K562 (cell line): ENCODE measurements around the gene GAL3ST1. TPM values are rescaled to one million over a fixed set of nuclear protein-coding genes. Genes with fewer than 3 reads are reported as not detected.

ENCODE experiments used
- BCOR ChIP-seq: fragments of 450-650 bp; IDR thresholded peaks from 2 replicates; pipeline ENCODE4 v1.6.1; 2016
- CXXC5 ChIP-seq: fragments of 250-450 bp; sonication (Bioruptor Pico); IDR thresholded peaks from 2 replicates; pipeline ENCODE4 v1.8.0; 2022; ENCODE audit warnings: inconsistent platforms, mild to moderate bottlenecking, moderate library complexity
- HMG20B ChIP-seq: fragments of 250-450 bp; sonication (Bioruptor Pico); IDR thresholded peaks from 2 replicates; pipeline ENCODE4 v1.5.0; 2021; ENCODE audit warnings: mild to moderate bottlenecking
- HOMEZ ChIP-seq: fragments of 250-450 bp; sonication (Bioruptor Pico); IDR thresholded peaks from 2 replicates; pipeline ENCODE4 v1.4.0; 2020; ENCODE audit warnings: mild to moderate bottlenecking, moderate library complexity
- IFI16 ChIP-seq: fragments of 250-450 bp; sonication (Bioruptor Pico); IDR thresholded peaks from 2 replicates; pipeline ENCODE4 v2.1.2; 2022; ENCODE audit warnings: mild to moderate bottlenecking, inconsistent platforms
- MCM2 ChIP-seq: fragments of 450-650 bp; IDR thresholded peaks from 2 replicates; pipeline ENCODE4 v1.6.1; 2017; ENCODE audit warnings: low read depth, mild to moderate bottlenecking
- MECOM ChIP-seq: fragments of 250-450 bp; sonication (Bioruptor Pico); IDR thresholded peaks from 2 replicates; pipeline ENCODE4 v1.8.0; 2022; ENCODE audit warnings: inconsistent platforms
- MXI1 ChIP-seq: IDR thresholded peaks from 2 replicates; pipeline ENCODE4 v1.6.1; 2011; ENCODE audit warnings: low read depth, mild to moderate bottlenecking, improper control_type of control experiment, low read length
- NEUROD1 ChIP-seq: fragments of 150-350 bp; IDR thresholded peaks from 2 replicates; pipeline ENCODE4 v1.6.1; 2014; ENCODE audit warnings: borderline replicate concordance, low read length, low read depth; ENCODE audit not compliant: partially characterized antibody
- POLR2H ChIP-seq: IDR thresholded peaks from 2 replicates; pipeline ENCODE4 v1.6.1; 2016; ENCODE audit warnings: missing genetic modification characterization, low read depth, mild to moderate bottlenecking, control low read depth, missing compliant biosample characterization, moderate library complexity
- PRMT5 ChIP-seq: sonication (generic); formaldehyde crosslinking; IDR thresholded peaks from 2 replicates; pipeline ENCODE4 v1.5.0; 2020; ENCODE audit warnings: missing genetic modification reagents
- SAFB ChIP-seq: fragments of 200-400 bp; formaldehyde crosslinking; IDR thresholded peaks from 2 replicates; pipeline ENCODE4 v1.6.1; 2017; ENCODE audit warnings: low read depth, low read length, borderline replicate concordance
- TFAM ChIP-seq: fragments of 250-450 bp; sonication (Bioruptor Pico); conservative IDR thresholded peaks from 2 replicates; pipeline ENCODE4 v1.5.0; 2021; ENCODE audit warnings: mild to moderate bottlenecking, moderate library complexity
- ZFP36 ChIP-seq: fragments of 150-350 bp; IDR thresholded peaks from 2 replicates; pipeline ENCODE4 v1.6.1; 2018; ENCODE audit warnings: low read length, low read depth; ENCODE audit not compliant: partially characterized antibody
- ZFX ChIP-seq: sonication (generic); formaldehyde crosslinking; IDR thresholded peaks from 2 replicates; pipeline ENCODE4 v1.8.0; 2022; ENCODE audit warnings: mild to moderate bottlenecking, missing genetic modification reagents, moderate library complexity
- ZNF12 ChIP-seq: sonication (generic); formaldehyde crosslinking; IDR thresholded peaks from 2 replicates; pipeline ENCODE4 v1.4.0; 2020; ENCODE audit warnings: mild to moderate bottlenecking, missing genetic modification reagents
- polyA plus RNA-seq, 8 experiments: library from polyadenylated mRNA; depleted of rRNA in 4 of 8; stranded (reverse) in 5 of 8; unstranded in 3 of 8; fragments of >200 nt; fragmentation: Nextera tagmentation in 2 of 8; fragmentation: Illumina TruSeq in 1 of 8; extraction: Ambion mirVana in 2 of 8; extraction: Trizol in 1 of 8; gene quantifications; 2 replicates each; pipeline versions ENCODE4 v1.2.1 to v1.2.3, GENCODE V29; 2011 to 2014; ENCODE audit warnings: inconsistent platforms in 1 of 8, missing spikeins in 1 of 8
- total RNA-seq, 7 experiments: library from RNA; depleted of rRNA in 6 of 7; stranded (reverse); fragments of >200 nt in 6 of 7; fragmentation: Illumina TruSeq in 2 of 7; extraction: Trizol in 2 of 7; gene quantifications; 2 replicates each; pipeline versions ENCODE4 v1.2.1 to v1.2.3, GENCODE V29; 2011 to 2021; ENCODE audit warnings: low replicate concordance in 1 of 7
- TF ChIP-seq, protein P1 (sequence below): fragments of 250-450 bp; sonication (Bioruptor Pico); IDR thresholded peaks from 2 replicates; pipeline ENCODE4 v1.5.0; 2020; ENCODE audit warnings: mild to moderate bottlenecking, borderline replicate concordance
- TF ChIP-seq, protein P2 (sequence below): fragments of 200-800 bp; sonication (Bioruptor generic); IDR thresholded peaks from 2 replicates; pipeline ENCODE4 v1.6.1; 2016; ENCODE audit warnings: missing genetic modification characterization, missing compliant biosample characterization

The GAL3ST1 gene
- total and polyA plus RNA-seq, 9 of the 15 experiments (the other 6 are each of a cell fraction or from before 2014, with no cell fraction given) = 0.03 to 1.9 (median 0.33) TPM; not detected in 1

DNA sequence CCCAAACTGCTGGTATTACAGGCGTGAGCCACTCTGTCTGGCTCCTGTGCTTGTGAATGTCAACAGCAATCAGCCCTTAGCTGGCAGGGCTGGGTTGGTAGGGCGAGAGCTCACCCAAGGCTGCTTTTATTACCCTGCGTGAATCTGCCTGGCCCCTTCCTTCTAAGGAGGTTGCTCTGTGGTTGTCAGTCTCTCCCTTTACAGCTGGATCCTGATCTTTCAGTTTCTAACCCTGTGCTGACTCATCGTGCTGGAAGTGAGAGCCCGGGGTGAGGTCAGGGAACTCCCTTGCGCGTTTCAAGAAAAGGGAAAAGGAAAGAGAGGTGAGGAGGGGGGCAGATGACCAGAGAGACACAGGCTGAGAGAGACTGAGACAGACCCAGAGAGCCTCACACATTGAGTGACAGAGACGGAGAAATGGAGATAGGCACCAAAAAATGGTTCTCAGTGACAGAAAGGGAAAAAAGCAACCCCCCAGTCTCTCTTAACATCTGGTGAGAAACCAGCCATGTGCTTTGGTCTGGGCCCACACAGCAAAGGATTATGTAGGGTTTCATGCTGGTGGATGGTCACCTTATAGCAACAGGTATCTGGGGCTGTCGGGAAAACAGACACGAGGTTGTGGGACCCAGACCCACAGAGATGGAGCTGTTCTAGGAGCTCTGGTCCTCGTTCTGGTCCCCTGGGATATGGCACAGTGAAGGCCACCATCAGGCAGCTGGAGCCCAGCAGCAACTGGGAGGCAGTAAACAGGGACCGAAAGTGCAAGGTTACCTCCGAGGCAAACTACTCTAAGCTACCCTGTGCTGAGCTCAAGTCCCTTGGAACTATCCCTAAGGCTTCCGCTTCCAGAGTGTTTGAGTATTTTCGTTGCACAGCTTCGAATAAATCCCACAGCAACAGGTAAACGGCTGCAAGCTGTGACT, 35.1 kb upstream of the GAL3ST1 start (continued):
- TF ChIP-seq MXI1 (no peak), ZNF12 (CRISPR knock-in tag) (no peak), ZFX (peak; percentile 41; the same call in 1 of the 2 replicates), MCM2 (no peak), POLR2H (tag) (no peak), BCOR (no peak), SAFB (no peak), PRMT5 (CRISPR knock-in tag) (no peak), TFAM (CRISPR knock-in tag) (no peak), HMG20B (CRISPR knock-in tag) (no peak), IFI16 (CRISPR knock-in tag) (no peak), CXXC5 (CRISPR knock-in tag) (peak; percentile 37; the same call in 1 of the 2 replicates), ZFP36 (no peak), HOMEZ (CRISPR knock-in tag) (no peak), MECOM (CRISPR knock-in tag) (0 out of 2 replicates have a peak, but pooled peaks have one; percentile 40), NEUROD1 (no peak)
- TF ChIP-seq, protein P1, sequence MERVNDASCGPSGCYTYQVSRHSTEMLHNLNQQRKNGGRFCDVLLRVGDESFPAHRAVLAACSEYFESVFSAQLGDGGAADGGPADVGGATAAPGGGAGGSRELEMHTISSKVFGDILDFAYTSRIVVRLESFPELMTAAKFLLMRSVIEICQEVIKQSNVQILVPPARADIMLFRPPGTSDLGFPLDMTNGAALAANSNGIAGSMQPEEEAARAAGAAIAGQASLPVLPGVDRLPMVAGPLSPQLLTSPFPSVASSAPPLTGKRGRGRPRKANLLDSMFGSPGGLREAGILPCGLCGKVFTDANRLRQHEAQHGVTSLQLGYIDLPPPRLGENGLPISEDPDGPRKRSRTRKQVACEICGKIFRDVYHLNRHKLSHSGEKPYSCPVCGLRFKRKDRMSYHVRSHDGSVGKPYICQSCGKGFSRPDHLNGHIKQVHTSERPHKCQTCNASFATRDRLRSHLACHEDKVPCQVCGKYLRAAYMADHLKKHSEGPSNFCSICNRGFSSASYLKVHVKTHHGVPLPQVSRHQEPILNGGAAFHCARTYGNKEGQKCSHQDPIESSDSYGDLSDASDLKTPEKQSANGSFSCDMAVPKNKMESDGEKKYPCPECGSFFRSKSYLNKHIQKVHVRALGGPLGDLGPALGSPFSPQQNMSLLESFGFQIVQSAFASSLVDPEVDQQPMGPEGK (CRISPR knock-in tag) = no peak
- TF ChIP-seq, protein P2, sequence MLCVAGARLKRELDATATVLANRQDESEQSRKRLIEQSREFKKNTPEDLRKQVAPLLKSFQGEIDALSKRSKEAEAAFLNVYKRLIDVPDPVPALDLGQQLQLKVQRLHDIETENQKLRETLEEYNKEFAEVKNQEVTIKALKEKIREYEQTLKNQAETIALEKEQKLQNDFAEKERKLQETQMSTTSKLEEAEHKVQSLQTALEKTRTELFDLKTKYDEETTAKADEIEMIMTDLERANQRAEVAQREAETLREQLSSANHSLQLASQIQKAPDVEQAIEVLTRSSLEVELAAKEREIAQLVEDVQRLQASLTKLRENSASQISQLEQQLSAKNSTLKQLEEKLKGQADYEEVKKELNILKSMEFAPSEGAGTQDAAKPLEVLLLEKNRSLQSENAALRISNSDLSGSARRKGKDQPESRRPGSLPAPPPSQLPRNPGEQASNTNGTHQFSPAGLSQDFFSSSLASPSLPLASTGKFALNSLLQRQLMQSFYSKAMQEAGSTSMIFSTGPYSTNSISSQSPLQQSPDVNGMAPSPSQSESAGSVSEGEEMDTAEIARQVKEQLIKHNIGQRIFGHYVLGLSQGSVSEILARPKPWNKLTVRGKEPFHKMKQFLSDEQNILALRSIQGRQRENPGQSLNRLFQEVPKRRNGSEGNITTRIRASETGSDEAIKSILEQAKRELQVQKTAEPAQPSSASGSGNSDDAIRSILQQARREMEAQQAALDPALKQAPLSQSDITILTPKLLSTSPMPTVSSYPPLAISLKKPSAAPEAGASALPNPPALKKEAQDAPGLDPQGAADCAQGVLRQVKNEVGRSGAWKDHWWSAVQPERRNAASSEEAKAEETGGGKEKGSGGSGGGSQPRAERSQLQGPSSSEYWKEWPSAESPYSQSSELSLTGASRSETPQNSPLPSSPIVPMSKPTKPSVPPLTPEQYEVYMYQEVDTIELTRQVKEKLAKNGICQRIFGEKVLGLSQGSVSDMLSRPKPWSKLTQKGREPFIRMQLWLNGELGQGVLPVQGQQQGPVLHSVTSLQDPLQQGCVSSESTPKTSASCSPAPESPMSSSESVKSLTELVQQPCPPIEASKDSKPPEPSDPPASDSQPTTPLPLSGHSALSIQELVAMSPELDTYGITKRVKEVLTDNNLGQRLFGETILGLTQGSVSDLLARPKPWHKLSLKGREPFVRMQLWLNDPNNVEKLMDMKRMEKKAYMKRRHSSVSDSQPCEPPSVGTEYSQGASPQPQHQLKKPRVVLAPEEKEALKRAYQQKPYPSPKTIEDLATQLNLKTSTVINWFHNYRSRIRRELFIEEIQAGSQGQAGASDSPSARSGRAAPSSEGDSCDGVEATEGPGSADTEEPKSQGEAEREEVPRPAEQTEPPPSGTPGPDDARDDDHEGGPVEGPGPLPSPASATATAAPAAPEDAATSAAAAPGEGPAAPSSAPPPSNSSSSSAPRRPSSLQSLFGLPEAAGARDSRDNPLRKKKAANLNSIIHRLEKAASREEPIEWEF (CRISPR knock-in tag) = no peak
